B cell (primary cell): ENCODE measurements around the gene MMP24. TPM values are rescaled to one million over a fixed set of nuclear protein-coding genes. Genes with fewer than 3 reads are reported as not detected.

Source experiments
- ATAC-seq: fragments of 200-7000 bp; cut with Tn5 transposase; one replicate; pipeline ENCODE4 v1.10.0; 2021; ENCODE audit warnings: low read depth, mild to moderate bottlenecking, moderate number of reproducible peaks, moderate library complexity
- CTCF ChIA-PET: fragments of 350-600 bp; sonication (Branson Sonifier 250); formaldehyde crosslinking; loops from one replicate; lab custom pipeline; 2021; ENCODE audit warnings: antibody characterized with exemption, inconsistent platforms; lab: Charles Lee
- POLR2A ChIA-PET: fragments of 350-600 bp; sonication (Branson Sonifier 250); formaldehyde crosslinking; loops from one replicate; lab custom pipeline; 2021; ENCODE audit warnings: antibody characterized with exemption; lab: Charles Lee
- DNase-seq: peaks from one replicate; pipeline ENCODE4 v3.0.0; 2013
- H2AFZ ChIP-seq: 2 replicates; pipeline ENCODE4 v1.6.1; 2012; ENCODE audit warnings: mild to moderate bottlenecking, low read depth, low read length; ENCODE audit not compliant: insufficient read depth, poor library complexity, severe bottlenecking
- H3K27ac ChIP-seq, 2 donors: 1 replicate in 1 of 2; 2 replicates in 1 of 2; pipeline ENCODE4 v1.5.1; 2012 to 2013; ENCODE audit warnings: low read length in 2 of 2, mild to moderate bottlenecking in 2 of 2, moderate library complexity in 1 of 2
- H3K27me3 ChIP-seq, 4 experiments: fragments of 200-600 bp in 1 of 4; sonication (generic) in 1 of 4; replicated peaks in 1 of 4; 1 replicate in 2 of 4; 2 replicates in 2 of 4; pipeline versions ENCODE4 v1.6.1 to v1.7.0; 2013 to 2016; ENCODE audit warnings: low read length in 3 of 4, mild to moderate bottlenecking in 2 of 4, mixed read lengths in 1 of 4, moderate library complexity in 1 of 4; ENCODE audit not compliant: insufficient read depth in 4 of 4, control insufficient read depth in 3 of 4; ENCODE audit errors: control extremely low read depth in 1 of 4
- H3K36me3 ChIP-seq, 2 experiments: replicated peaks in 1 of 2; 1 replicate in 1 of 2; 2 replicates in 1 of 2; pipeline versions ENCODE4 v1.6.1 to v1.7.1; 2013; ENCODE audit warnings: low read length in 1 of 2; ENCODE audit not compliant: insufficient read depth in 2 of 2, control insufficient read depth in 1 of 2; ENCODE audit errors: control extremely low read depth in 1 of 2, extremely low read depth in 1 of 2
- H3K4me1 ChIP-seq, 2 donors: fragments of 200-600 bp in 1 of 2; sonication (generic) in 1 of 2; 1 replicate in 1 of 2; 2 replicates in 1 of 2; pipeline versions ENCODE4 v1.5.1 to v1.6.1; 2013 to 2017; ENCODE audit warnings: low read length in 2 of 2; ENCODE audit not compliant: control insufficient read depth in 2 of 2, insufficient read depth in 2 of 2
- H3K4me2 ChIP-seq: replicated peaks from 2 replicates; pipeline ENCODE3; 2012; ENCODE audit warnings: mild to moderate bottlenecking, low read depth, low read length; ENCODE audit not compliant: poor library complexity, severe bottlenecking
- H3K4me3 ChIP-seq, 5 experiments: fragments of 200-600 bp in 1 of 5; sonication (generic) in 1 of 5; 1 replicate in 3 of 5; 2 replicates in 2 of 5; pipeline versions ENCODE4 v1.5.1 to v1.7.0; 2011 to 2016; ENCODE audit warnings: low read length in 4 of 5, mild to moderate bottlenecking in 4 of 5, low read depth in 2 of 5, control low read depth in 1 of 5, moderate library complexity in 1 of 5; ENCODE audit not compliant: insufficient read depth in 1 of 5; ENCODE audit errors: control extremely low read depth in 1 of 5, extremely low read depth in 1 of 5
- H3K79me2 ChIP-seq: fragments of 200-600 bp; sonication (generic); one replicate; pipeline ENCODE4 v1.6.0; 2016; ENCODE audit warnings: low read length; ENCODE audit not compliant: control insufficient read depth, insufficient read depth
- H3K9ac ChIP-seq: fragments of 200-600 bp; sonication (generic); 2 replicates; pipeline ENCODE4 v1.6.1; 2017; ENCODE audit warnings: mild to moderate bottlenecking, low read length, moderate library complexity
- H3K9me3 ChIP-seq, 3 donors: one replicate each; pipeline versions ENCODE4 v1.6.1 to v1.7.1; 2013; ENCODE audit warnings: low read length in 2 of 3; ENCODE audit not compliant: control insufficient read depth in 2 of 3, insufficient read depth in 1 of 3; ENCODE audit errors: control extremely low read depth in 1 of 3
- H4K20me1 ChIP-seq: 2 replicates; pipeline ENCODE4 v1.6.0; 2012; ENCODE audit warnings: mild to moderate bottlenecking, low read length; ENCODE audit not compliant: insufficient read depth, control insufficient read depth, poor library complexity, severe bottlenecking
- H3K27ac Mint-ChIP-seq: one replicate; pipeline ENCODE4 v1.8.0; 2021; ENCODE audit warnings: mixed read lengths
- H3K27me3 Mint-ChIP-seq: one replicate; pipeline ENCODE4 v1.8.0; 2021; ENCODE audit warnings: mixed read lengths
- H3K4me1 Mint-ChIP-seq: one replicate; pipeline ENCODE4 v1.8.0; 2021; ENCODE audit warnings: mixed read lengths
- H3K4me3 Mint-ChIP-seq: one replicate; pipeline ENCODE4 v1.8.0; 2021; ENCODE audit warnings: mixed read lengths
- H3K9me3 Mint-ChIP-seq: one replicate; pipeline ENCODE4 v1.8.0; 2022; ENCODE audit warnings: mixed read lengths; ENCODE audit not compliant: insufficient read depth
- CTCF ChIP-seq: fragments of 200-600 bp; IDR thresholded peaks from one replicate; pipeline ENCODE4 v1.8.0; 2022; ENCODE audit warnings: antibody characterized with exemption, mild to moderate bottlenecking
- EZH2 ChIP-seq: IDR thresholded peaks from 2 replicates; pipeline ENCODE4 v1.6.1; 2012; ENCODE audit warnings: borderline replicate concordance, low read depth, mild to moderate bottlenecking, moderate library complexity, low read length; ENCODE audit not compliant: insufficient read depth, poor library complexity, severe bottlenecking
- WGBS: methylation state at CpG from one replicate; pipeline ENCODE4 v1.1.5; 2013; ENCODE audit warnings: missing lambda C conversion rate; ENCODE audit not compliant: insufficient coverage; 5-methylcytosine and 5-hydroxymethylcytosine counted together
- intact Hi-C: fragments of 100-400 bp; cut with micrococcal nuclease; formaldehyde crosslinking; loops from one replicate; pipeline ENCODE4 v1.10.0; 2022
- polyA plus RNA-seq: library from polyadenylated mRNA; depleted of rRNA; stranded (reverse); fragments of >200 nt; gene quantifications from 2 replicates; pipeline ENCODE4 v1.2.3, GENCODE V29; 2012
- total RNA-seq, 2 donors: library from RNA; stranded (reverse); fragments of 120-200 nt in 1 of 2; gene quantifications; 1 replicate in 1 of 2; 2 replicates in 1 of 2; pipeline versions ENCODE4 v1.2.3 to v1.2.4, GENCODE V29; 2013 to 2022

Gene MMP24
- total and polyA plus RNA-seq, 2 donors (not counting 1 experiment from before 2014, with no cell fraction given), result not detected

GRCh38 chr20:35305682-35306556 lies 79.4 kb downstream of the MMP24 start:
- DNase-seq, result no peak
- intact Hi-C loops, result loop anchor here (2.0 to 10.0 kb wide), 2 partner anchors 133 to 471 kb away; partner anchors contain the start of gene GDF5
- no peaks in the 10 kb centered on the region for H3K9me3 Mint-ChIP-seq
- H3K27ac ChIP-seq, result no peak overlapping the region
- H3K79me2 ChIP-seq, result no peaks in the 10 kb centered on the region
- no peak overlapping the region for H3K4me3 Mint-ChIP-seq
- H4K20me1 ChIP-seq, result no peaks in the 10 kb centered on the region
- H3K4me1 ChIP-seq, result peaks cover 0 to 7% of the 10 kb centered on the region in 2 donors
- H3K9me3 ChIP-seq, result no peaks in the 10 kb centered on the region
- no peak overlapping the region for H3K4me2 ChIP-seq
- peaks cover 0 to 5% of the 10 kb centered on the region in 2 experiments for H3K36me3 ChIP-seq
- no peak overlapping the region for H3K4me3 ChIP-seq
- H3K27me3 Mint-ChIP-seq, result no peaks in the 10 kb centered on the region
- H2AFZ ChIP-seq, result no peak overlapping the region
- ChIA-PET CTCF (interaction anchor here (0.5 to 6.1 kb wide), 8 partner anchors 18 to 625 kb away, joined by 3 to 63 read pairs (median 6); partner anchors contain the start of gene MMP24OS), POLR2A (no interaction called here)
- no peak overlapping the region for H3K9ac ChIP-seq
- no peak overlapping the region for H3K27ac Mint-ChIP-seq
- TF ChIP-seq EZH2 (no peak), CTCF (no peak)
- no peak for ATAC-seq
- peaks cover 5% of the 10 kb centered on the region for H3K4me1 Mint-ChIP-seq
- WGBS, result 89% methylated on average over 9 of the region's 12 CpGs
- no peaks in the 10 kb centered on the region for H3K27me3 ChIP-seq
